K562 (cell line): ENCODE results near the gene BEST3. TPM values are rescaled to one million over a fixed set of nuclear protein-coding genes. Genes with fewer than 3 reads are reported as not detected.
A peak's percentile ranks its signal among the peaks of the same experiment; 100 is the strongest.

Source experiments
- ATAC-seq: fragments of 200-7000 bp; cut with Tn5 transposase; 3 replicates; pipeline ENCODE4 v1.9.1; 2020; ENCODE audit warnings: moderate library complexity
- BruUV-seq: library from RNA; stranded (reverse); fragments of 400-500 nt; replicated peaks from 2 replicates; lab custom pipeline; 2021; lab: Mats Ljungman, UMichigan
- CTCF ChIA-PET: fragments of 300-600 bp; formaldehyde crosslinking; extraction: SDS; loops from one replicate; lab custom pipeline; 2021; ENCODE audit warnings: low intra/inter-chr PET ratio; lab: Yijun Ruan, JAX
- POLR2A ChIA-PET: fragments of 300-600, 350-650 bp; sonication (Branson Sonifier 250); formaldehyde crosslinking; extraction: SDS; loops from one replicate; lab custom pipeline; 2021; ENCODE audit warnings: antibody characterized with exemption, inconsistent platforms; lab: Yijun Ruan, JAX
- DNase-seq, 4 experiments: peaks; one replicate each; pipeline versions ENCODE4 v3.0.0 to v3.0.0-alpha.2; 2011 to 2018; ENCODE audit warnings: low spot score in 3 of 4, mixed read lengths in 3 of 4; ENCODE audit errors: extremely low read depth in 1 of 4
- FAIRE-seq: peaks from 2 replicates; lab custom pipeline; 2011; peaks lifted over from hg19 to GRCh38; lab: Jason Lieb, UNC
- H2AFZ ChIP-seq: 2 replicates; pipeline ENCODE4 v1.6.0; 2011; ENCODE audit warnings: low read depth, low read length, control low read depth, inconsistent platforms
- H3K27ac ChIP-seq: fragments of 200-600 bp; 3 replicates; pipeline ENCODE4 v1.8.0; 2011; ENCODE audit warnings: low read depth, mild to moderate bottlenecking, control low read depth, inconsistent platforms, low read length, moderate library complexity, mixed read lengths; ENCODE audit errors: extremely low read depth
- H3K27me3 ChIP-seq, 2 experiments: fragments of 300-600 bp in 1 of 2; 2 replicates in 1 of 2; 3 replicates in 1 of 2; pipeline versions ENCODE4 v1.6.0 to v1.8.0; 2011; ENCODE audit warnings: inconsistent platforms in 2 of 2, low read length in 2 of 2, mild to moderate bottlenecking in 1 of 2, mixed read lengths in 1 of 2, moderate library complexity in 1 of 2; ENCODE audit not compliant: control insufficient read depth in 2 of 2, insufficient read depth in 2 of 2
- H3K36me3 ChIP-seq: fragments of 300-600 bp; 3 replicates; pipeline ENCODE4 v1.8.0; 2011; ENCODE audit warnings: mild to moderate bottlenecking, low read length, inconsistent platforms; ENCODE audit not compliant: control insufficient read depth, insufficient read depth
- H3K4me1 ChIP-seq, 2 experiments: fragments of 200-600 bp in 1 of 2; replicated peaks in 1 of 2; 2 replicates in 1 of 2; 3 replicates in 1 of 2; pipeline versions ENCODE4 v1.5.1 to v1.8.0; 2011; ENCODE audit warnings: inconsistent platforms in 2 of 2, low read length in 2 of 2, mild to moderate bottlenecking in 1 of 2, mixed read lengths in 1 of 2, moderate library complexity in 1 of 2; ENCODE audit not compliant: control insufficient read depth in 2 of 2, insufficient read depth in 2 of 2
- H3K4me2 ChIP-seq: 2 replicates; pipeline ENCODE4 v1.6.1; 2011; ENCODE audit warnings: low read length, control low read depth, inconsistent platforms, mixed read lengths; ENCODE audit not compliant: insufficient read depth
- H3K4me3 ChIP-seq: fragments of 200-600 bp; sonication (generic), shearing (Covaris generic); 2 replicates; pipeline ENCODE4 v1.5.1; 2016; ENCODE audit warnings: control low read depth, inconsistent platforms
- H3K79me2 ChIP-seq: fragments of 200-600 bp; 3 replicates; pipeline ENCODE4 v1.8.0; 2011; ENCODE audit warnings: low read length, inconsistent platforms; ENCODE audit not compliant: control insufficient read depth, insufficient read depth
- H3K9ac ChIP-seq, 2 experiments: 2 replicates each; pipeline versions ENCODE4 v1.6.0 to v1.6.1; 2011; ENCODE audit warnings: low read depth in 2 of 2, low read length in 2 of 2, control low read depth in 1 of 2, inconsistent platforms in 1 of 2, mild to moderate bottlenecking in 1 of 2, mixed read lengths in 1 of 2; ENCODE audit not compliant: insufficient read depth in 1 of 2
- H3K9me1 ChIP-seq: one replicate; pipeline ENCODE4 v1.6.0; 2011; ENCODE audit warnings: inconsistent platforms, mild to moderate bottlenecking, low read length, moderate library complexity; ENCODE audit not compliant: control insufficient read depth, insufficient read depth
- H3K9me3 ChIP-seq: replicated peaks from 2 replicates; pipeline ENCODE4 v1.5.1; 2011; ENCODE audit warnings: low read depth, low read length, inconsistent platforms; ENCODE audit not compliant: control insufficient read depth, insufficient read depth
- H4K20me1 ChIP-seq: replicated peaks from 2 replicates; pipeline ENCODE4 v1.6.1; 2011; ENCODE audit warnings: low read length, inconsistent platforms, mixed read lengths; ENCODE audit not compliant: control insufficient read depth, insufficient read depth
- GTF2A2 ChIP-seq: IDR thresholded peaks from 2 replicates; pipeline ENCODE4 v1.6.1; 2016; ENCODE audit warnings: mild to moderate bottlenecking, missing genetic modification characterization, missing compliant biosample characterization
- HOXB6 ChIP-seq: fragments of 250-450 bp; sonication (Bioruptor Pico); IDR thresholded peaks from 2 replicates; pipeline ENCODE4 v1.5.1; 2022; ENCODE audit warnings: mild to moderate bottlenecking, borderline replicate concordance
- ILF3 ChIP-seq: fragments of 450-650 bp; IDR thresholded peaks from 2 replicates; pipeline ENCODE4 v1.6.1; 2018; ENCODE audit warnings: antibody characterized with exemption, mild to moderate bottlenecking, moderate library complexity, borderline replicate concordance
- NR2C1 ChIP-seq, 2 experiments: fragments of 450-650 bp; IDR thresholded peaks; 2 replicates each; pipeline ENCODE4 v1.6.1; 2017; ENCODE audit warnings: mild to moderate bottlenecking in 2 of 2, antibody characterized with exemption in 1 of 2, inconsistent platforms in 1 of 2, missing compliant biosample characterization in 1 of 2, missing genetic modification characterization in 1 of 2
- NUFIP1 ChIP-seq: fragments of 450-650 bp; IDR thresholded peaks from 2 replicates; pipeline ENCODE4 v1.6.1; 2018; ENCODE audit not compliant: partially characterized antibody
- RAD21 ChIP-seq, 2 experiments: fragments of 250-450 bp in 1 of 2; fragments of 450-650 bp in 1 of 2; sonication (Bioruptor Pico) in 1 of 2; formaldehyde crosslinking in 1 of 2; IDR thresholded peaks in 1 of 2; conservative IDR thresholded peaks in 1 of 2; 2 replicates each; pipeline versions ENCODE4 v1.4.0 to v1.8.0; 2020 to 2022; ENCODE audit warnings: mild to moderate bottlenecking in 2 of 2, moderate library complexity in 1 of 2
- SIN3A ChIP-seq, 2 experiments: fragments of 150-350 bp in 1 of 2; IDR thresholded peaks; 2 replicates each; pipeline ENCODE4 v1.6.1; 2011 to 2016; ENCODE audit warnings: borderline replicate concordance in 2 of 2, low read depth in 2 of 2, low read length in 2 of 2, mild to moderate bottlenecking in 2 of 2, moderate library complexity in 2 of 2; ENCODE audit not compliant: control insufficient read depth in 1 of 2
- SLC30A9 ChIP-seq: fragments of 250-450 bp; sonication (Bioruptor Pico); IDR thresholded peaks from 2 replicates; pipeline ENCODE4 v1.8.0; 2022; ENCODE audit warnings: mild to moderate bottlenecking, moderate library complexity
- TFAM ChIP-seq: fragments of 250-450 bp; sonication (Bioruptor Pico); conservative IDR thresholded peaks from 2 replicates; pipeline ENCODE4 v1.5.0; 2021; ENCODE audit warnings: mild to moderate bottlenecking, moderate library complexity
- ZNF124 ChIP-seq: sonication (generic); formaldehyde crosslinking; IDR thresholded peaks from 2 replicates; pipeline ENCODE4 v1.8.1; 2022; ENCODE audit warnings: missing genetic modification reagents
- ZNF197 ChIP-seq: fragments of 200-800 bp; sonication (Bioruptor generic); IDR thresholded peaks from 2 replicates; pipeline ENCODE4 v1.6.1; 2016; ENCODE audit warnings: low read depth, missing genetic modification characterization, missing compliant biosample characterization
- ZNF668 ChIP-seq: fragments of 250-450 bp; sonication (Bioruptor Pico); IDR thresholded peaks from 2 replicates; pipeline ENCODE4 v1.8.0; 2022; ENCODE audit warnings: mild to moderate bottlenecking, inconsistent platforms
- ZNF695 ChIP-seq: fragments of 450-650 bp; formaldehyde crosslinking; IDR thresholded peaks from 2 replicates; pipeline ENCODE4 v1.4.0; 2020; ENCODE audit warnings: mild to moderate bottlenecking, moderate library complexity
- ZSCAN29 ChIP-seq: fragments of 450-650 bp; IDR thresholded peaks from 2 replicates; pipeline ENCODE4 v1.6.1; 2017
- WGBS: fragments of 100-300 bp; shearing (Covaris generic); methylation state at CpG from one replicate; pipeline ENCODE4 v1.1.6; 2016; ENCODE audit warnings: low coverage, mixed read lengths; ENCODE audit not compliant: insufficient coverage; ENCODE audit errors: missing lambda C conversion rate; 5-methylcytosine and 5-hydroxymethylcytosine counted together
- in situ Hi-C: fragments of 300-500 bp; cut with MboI; formaldehyde crosslinking; loops from 4 replicates; pipeline ENCODE4 v1.15.0; 2018; ENCODE audit warnings: inconsistent platforms, mixed read lengths
- intact Hi-C: fragments of 100-400 bp; cut with micrococcal nuclease; formaldehyde crosslinking; loops from 2 replicates; pipeline ENCODE4 v1.14.2; 2022
- polyA plus RNA-seq, 8 experiments: library from polyadenylated mRNA; depleted of rRNA in 4 of 8; stranded (reverse) in 5 of 8; unstranded in 3 of 8; fragments of >200 nt; fragmentation: Nextera tagmentation in 2 of 8; fragmentation: Illumina TruSeq in 1 of 8; extraction: Ambion mirVana in 2 of 8; extraction: Trizol in 1 of 8; gene quantifications; 2 replicates each; pipeline versions ENCODE4 v1.2.1 to v1.2.3, GENCODE V29; 2011 to 2014; ENCODE audit warnings: inconsistent platforms in 1 of 8, missing spikeins in 1 of 8
- total RNA-seq, 7 experiments: library from RNA; depleted of rRNA in 6 of 7; stranded (reverse); fragments of >200 nt in 6 of 7; fragmentation: Illumina TruSeq in 2 of 7; extraction: Trizol in 2 of 7; gene quantifications; 2 replicates each; pipeline versions ENCODE4 v1.2.1 to v1.2.3, GENCODE V29; 2011 to 2021; ENCODE audit warnings: low replicate concordance in 1 of 7
- TF ChIP-seq, protein P1 (sequence below), 2 experiments: fragments of 450-650 bp; formaldehyde crosslinking in 1 of 2; IDR thresholded peaks; 2 replicates each; pipeline versions ENCODE4 v1.4.0 to v1.6.1; 2014 to 2020; ENCODE audit warnings: mild to moderate bottlenecking in 2 of 2, borderline replicate concordance in 1 of 2, low read depth in 1 of 2

BEST3 gene
- total and polyA plus RNA-seq, 9 of the 15 experiments (the other 6 are each of a cell fraction or from before 2014, with no cell fraction given) = 0.15 TPM; not detected in 8

DNA sequence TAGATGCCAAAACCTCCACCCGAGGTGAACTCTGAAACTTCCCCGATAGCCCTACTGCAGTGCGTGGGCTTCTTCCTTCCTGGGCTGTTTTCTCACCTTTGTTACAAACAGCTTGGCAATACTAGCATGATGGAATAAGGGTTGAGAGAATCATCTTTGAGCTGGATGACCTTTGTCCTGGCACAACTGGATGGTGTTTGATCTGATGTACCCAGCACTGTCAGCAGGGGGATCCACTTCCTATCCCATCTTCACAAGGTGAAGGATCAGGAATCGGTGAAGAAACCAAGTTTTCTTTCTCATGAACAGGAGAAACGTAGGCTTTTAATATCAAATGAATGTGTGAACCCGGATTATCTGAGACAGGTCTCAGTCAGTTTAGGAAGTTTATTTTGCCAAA, 68.9 kb downstream of the BEST3 start:
- 0 out of 5 replicates have a peak, but pooled peaks cover 0 to 6% of the 10 kb centered on the region in 2 experiments for H3K27me3 ChIP-seq
- no peak overlapping the region for H3K4me2 ChIP-seq
- H3K4me1 ChIP-seq = peaks cover 4% of the 10 kb centered on the region in 2 experiments; a peak in 3 of 5 replicates
- ChIA-PET CTCF (no interaction called here), POLR2A (interaction anchor here (1.1 to 2.5 kb wide), 2 partner anchors 12 to 31 kb away, joined by 3 to 5 read pairs; no protein-coding TSS in a partner anchor)
- no peaks in the 10 kb centered on the region for H3K79me2 ChIP-seq
- no peak overlapping the region for H2AFZ ChIP-seq
- intact Hi-C loops (loop anchor here (5.0 kb wide), 1 partner anchor 242 kb away; no protein-coding TSS in a partner anchor), in situ Hi-C loops (no loop called here)
- BruUV-seq = no TSS peak
- no peak overlapping the region for H3K9ac ChIP-seq
- H3K9me1 ChIP-seq = no peaks in the 10 kb centered on the region
- DNase-seq (peak in 3 of 4 experiments; percentile 20 to 39 (median 34)), ATAC-seq (peak; percentile 72), FAIRE-seq (peak; percentile 59)
- no peaks in the 10 kb centered on the region for H3K36me3 ChIP-seq
- H4K20me1 ChIP-seq = no peaks in the 10 kb centered on the region
- no peaks in the 10 kb centered on the region for H3K9me3 ChIP-seq
- no peak overlapping the region for H3K4me3 ChIP-seq
- WGBS = 17% methylated on average over 6 of the region's 6 CpGs
- H3K27ac ChIP-seq = no peak overlapping the region
- TF ChIP-seq ZSCAN29 (no peak), HOXB6 (CRISPR knock-in tag) (no peak), NUFIP1 (no peak), SIN3A (IDR thresholded peaks at IDR 0.05; ENCODE audit: borderline replicate concordance in 2 of 2, control insufficient read depth in 1 of 2, low read depth in 2 of 2, low read length in 2 of 2) (no peak), TFAM (no peak), ZNF124 (no peak), NR2C1 (IDR thresholded peaks at IDR 0.05) (no peak), NR2C1 (tag; IDR thresholded peaks at IDR 0.05) (0 out of 2 replicates have a peak, but pooled peaks have one; percentile 16), ZNF197 (CRISPR knock-in tag) (no peak), ILF3 (no peak), ZNF668 (CRISPR knock-in tag) (no peak), SLC30A9 (CRISPR knock-in tag) (no peak), GTF2A2 (tag) (no peak), ZNF695 (no peak), RAD21 (CRISPR knock-in tag; conservative IDR thresholded peaks at IDR 0.05 in 1 of 2, IDR thresholded peaks at IDR 0.05 in 1 of 2) (peak in 1 of 2 experiments; percentile 47; a peak in 2 of 4 replicates)
- TF ChIP-seq, protein P1, sequence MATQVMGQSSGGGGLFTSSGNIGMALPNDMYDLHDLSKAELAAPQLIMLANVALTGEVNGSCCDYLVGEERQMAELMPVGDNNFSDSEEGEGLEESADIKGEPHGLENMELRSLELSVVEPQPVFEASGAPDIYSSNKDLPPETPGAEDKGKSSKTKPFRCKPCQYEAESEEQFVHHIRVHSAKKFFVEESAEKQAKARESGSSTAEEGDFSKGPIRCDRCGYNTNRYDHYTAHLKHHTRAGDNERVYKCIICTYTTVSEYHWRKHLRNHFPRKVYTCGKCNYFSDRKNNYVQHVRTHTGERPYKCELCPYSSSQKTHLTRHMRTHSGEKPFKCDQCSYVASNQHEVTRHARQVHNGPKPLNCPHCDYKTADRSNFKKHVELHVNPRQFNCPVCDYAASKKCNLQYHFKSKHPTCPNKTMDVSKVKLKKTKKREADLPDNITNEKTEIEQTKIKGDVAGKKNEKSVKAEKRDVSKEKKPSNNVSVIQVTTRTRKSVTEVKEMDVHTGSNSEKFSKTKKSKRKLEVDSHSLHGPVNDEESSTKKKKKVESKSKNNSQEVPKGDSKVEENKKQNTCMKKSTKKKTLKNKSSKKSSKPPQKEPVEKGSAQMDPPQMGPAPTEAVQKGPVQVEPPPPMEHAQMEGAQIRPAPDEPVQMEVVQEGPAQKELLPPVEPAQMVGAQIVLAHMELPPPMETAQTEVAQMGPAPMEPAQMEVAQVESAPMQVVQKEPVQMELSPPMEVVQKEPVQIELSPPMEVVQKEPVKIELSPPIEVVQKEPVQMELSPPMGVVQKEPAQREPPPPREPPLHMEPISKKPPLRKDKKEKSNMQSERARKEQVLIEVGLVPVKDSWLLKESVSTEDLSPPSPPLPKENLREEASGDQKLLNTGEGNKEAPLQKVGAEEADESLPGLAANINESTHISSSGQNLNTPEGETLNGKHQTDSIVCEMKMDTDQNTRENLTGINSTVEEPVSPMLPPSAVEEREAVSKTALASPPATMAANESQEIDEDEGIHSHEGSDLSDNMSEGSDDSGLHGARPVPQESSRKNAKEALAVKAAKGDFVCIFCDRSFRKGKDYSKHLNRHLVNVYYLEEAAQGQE (IDR thresholded peaks at IDR 0.05; ENCODE audit: borderline replicate concordance) = no peak
- TF ChIP-seq, protein P1 (CRISPR knock-in tag; IDR thresholded peaks at IDR 0.05; ENCODE audit: low read depth) = no peak
